Measurements from ENCODE around the gene STS.

STS gene, protein sequence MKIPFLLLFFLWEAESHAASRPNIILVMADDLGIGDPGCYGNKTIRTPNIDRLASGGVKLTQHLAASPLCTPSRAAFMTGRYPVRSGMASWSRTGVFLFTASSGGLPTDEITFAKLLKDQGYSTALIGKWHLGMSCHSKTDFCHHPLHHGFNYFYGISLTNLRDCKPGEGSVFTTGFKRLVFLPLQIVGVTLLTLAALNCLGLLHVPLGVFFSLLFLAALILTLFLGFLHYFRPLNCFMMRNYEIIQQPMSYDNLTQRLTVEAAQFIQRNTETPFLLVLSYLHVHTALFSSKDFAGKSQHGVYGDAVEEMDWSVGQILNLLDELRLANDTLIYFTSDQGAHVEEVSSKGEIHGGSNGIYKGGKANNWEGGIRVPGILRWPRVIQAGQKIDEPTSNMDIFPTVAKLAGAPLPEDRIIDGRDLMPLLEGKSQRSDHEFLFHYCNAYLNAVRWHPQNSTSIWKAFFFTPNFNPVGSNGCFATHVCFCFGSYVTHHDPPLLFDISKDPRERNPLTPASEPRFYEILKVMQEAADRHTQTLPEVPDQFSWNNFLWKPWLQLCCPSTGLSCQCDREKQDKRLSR

DNA sequence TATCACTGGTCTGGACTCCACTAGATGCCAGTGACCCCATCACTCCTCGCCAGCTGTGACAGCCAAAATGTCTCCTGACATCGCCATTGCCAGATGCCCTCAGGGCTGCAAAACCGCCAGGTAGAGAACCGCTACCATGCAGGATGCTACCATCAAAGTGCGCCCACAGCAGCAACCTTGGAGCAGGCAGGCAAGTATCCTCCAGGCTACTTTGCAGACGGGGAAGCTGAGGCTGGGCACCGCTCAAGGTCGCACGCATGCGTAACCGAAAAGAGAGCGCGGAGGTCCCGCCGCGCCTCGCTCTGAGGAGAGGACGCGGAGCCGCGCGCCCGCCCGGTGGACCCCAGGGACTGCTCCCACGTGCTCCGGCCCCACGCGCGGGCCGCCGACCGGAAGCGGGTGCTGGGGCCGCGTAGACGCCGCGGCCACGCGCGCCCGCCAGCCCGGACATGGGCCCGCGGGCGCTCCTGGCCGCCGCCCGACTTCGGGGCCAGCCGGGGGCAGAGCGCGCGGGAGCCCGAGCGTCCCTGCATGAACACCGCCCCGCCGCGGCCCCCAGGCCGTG lies at the start of gene STS:
TSS of gene STS (plus strand) at position 300 of the 565 bp plus-strand sequence. CDS start 105,488 bp downstream, outside the sequence.
- peak; percentile 14 for DNase-seq

DNA sequence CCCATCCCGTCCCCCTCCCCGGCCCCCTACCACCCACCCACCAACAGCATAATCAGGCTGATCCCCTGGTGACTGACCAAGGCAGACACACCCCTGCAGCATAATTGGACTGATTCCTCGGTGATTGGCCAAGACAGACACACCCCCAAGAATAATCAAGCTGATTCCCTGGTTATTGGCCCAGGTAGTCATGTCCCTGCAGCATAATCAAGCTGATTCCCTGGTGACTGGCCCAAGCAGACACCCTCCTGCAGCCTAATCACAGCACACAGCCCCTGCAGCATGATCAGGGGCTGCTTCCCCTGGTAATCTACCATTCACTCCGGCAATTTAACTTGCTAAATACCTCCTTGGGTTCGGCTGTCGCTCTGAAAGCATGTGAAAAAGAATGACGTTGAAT lies 47.5 kb upstream of the STS start:
- no peak for DNase-seq

DNA sequence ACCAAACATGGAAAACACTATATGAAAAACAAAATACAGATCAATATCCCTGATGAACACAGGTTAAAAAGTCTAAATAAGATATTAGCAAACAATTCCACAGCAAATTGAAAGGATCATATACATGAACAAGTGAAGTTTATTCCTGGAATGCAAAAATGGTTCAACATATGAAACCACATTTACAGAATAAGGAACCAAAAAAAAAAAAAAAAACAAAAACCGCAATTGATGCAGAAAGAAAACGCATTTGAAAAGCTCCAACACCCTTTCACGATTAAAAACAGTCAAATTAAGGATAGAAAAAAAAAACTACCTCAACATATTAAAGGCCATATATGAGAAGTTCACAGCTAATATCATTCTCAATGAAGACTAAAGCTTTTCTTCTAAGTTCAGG lies 45.4 kb upstream of the STS start:
- DNase-seq, result no peak

DNA sequence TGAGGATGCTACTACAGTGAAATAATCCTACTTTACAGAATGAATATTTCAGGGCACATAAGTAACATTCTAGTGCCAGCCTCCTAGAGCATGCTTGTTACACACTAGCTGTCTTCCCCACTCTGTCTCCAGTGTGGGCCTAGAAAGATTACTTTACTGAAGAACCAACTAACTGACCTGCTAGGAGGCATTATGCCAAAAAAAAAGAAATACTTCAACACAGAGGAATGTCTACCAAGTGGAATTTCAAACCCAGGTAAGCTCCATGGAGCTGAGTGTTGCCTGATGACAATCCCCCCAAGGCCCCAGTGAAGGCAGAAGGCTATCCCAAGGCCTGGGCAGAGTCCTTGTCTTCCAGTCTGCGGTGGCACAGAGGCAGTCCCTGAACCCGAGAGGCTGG lies 40.9 kb upstream of the STS start:
- DNase-seq, result no peak

DNA sequence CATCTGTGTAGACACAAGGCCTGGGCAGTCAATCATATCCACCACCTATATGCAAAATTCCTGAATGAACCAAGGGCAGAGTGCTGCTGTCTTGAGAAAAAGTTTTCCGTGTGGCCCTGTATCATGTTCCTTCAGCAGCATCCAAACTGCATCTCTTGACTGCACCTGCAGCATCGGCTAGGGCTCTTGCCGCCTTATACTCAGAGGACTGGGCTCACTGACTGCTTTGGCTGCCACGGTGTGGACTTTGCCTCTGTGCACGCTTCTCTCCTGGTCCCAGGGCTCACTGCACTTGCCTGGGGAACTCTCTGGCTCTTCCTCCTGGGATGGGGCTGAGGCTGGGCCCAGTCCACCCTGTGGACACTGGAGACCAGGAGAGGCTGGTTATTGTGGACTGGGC lies 39.5 kb upstream of the STS start:
- no peak for DNase-seq

DNA sequence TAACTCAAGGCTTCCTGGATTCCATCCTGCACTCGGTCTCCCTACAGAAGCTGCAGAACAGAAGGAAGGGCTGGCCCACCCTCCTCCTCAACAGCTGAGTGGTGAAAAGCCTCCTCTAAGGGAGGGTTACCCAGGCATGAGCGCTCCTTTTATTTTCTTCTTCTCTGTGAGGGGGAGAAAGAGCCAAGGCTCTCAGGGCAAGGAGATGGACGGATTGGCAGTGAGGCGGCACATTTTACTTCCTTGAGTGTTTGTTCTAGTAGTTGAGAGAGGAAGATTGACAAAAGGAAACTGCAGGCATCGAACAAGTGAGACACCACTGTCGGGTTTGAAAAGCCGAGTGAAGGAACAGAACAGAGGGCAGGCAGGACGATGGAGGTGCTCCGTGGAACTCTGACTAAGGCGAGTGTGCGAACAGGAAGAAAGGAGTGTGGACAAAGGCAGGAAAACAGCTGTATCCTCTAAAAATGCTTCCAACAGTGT lies 38.4 kb upstream of the STS start:
- no peak for DNase-seq

DNA sequence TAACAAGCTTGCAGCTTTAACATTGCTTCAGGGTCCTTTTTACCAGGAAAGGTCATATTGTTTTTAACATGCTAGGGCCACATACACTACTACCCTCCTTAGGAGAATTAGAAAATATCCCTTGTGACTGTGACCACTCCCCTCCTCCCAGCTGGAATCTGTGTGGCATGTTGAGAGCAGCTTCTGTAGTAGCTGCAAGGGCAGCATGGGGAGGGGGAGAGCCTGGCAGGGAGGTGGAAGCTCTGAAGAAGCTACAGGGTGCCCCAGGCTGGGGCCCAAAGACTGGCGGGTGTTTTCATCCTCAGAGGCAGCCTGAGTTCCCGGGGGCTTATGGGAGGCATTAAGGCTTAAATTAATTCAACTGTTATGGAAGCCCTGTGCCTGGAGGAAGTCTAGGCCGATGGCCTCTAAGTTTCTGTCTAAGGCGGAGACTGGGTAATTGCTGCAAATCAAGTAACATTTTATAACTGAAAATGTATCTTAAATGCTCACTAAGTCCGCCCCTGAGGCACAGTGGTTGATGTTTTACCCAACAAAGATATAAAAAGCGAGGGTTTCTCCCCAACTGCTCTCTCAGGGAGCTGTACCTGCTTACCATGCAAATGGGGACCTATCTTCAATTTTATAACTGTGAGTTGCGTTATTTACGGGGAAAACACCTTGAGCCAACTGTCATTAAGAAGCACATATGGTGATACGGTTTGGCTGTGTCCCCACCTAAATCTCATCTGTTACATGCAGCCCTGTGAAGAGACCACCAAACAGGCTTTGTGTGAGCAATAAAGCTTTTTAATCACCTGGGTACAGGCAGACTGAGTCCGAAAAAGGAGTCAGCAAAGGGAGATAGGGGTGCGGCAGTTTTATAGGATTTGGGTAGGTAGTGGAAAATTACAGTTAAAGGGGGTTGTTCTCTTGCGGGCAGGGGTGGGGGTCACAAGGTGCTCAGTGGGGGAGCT lies 37.4 kb upstream of the STS start:
- DNase-seq, result no peak

DNA sequence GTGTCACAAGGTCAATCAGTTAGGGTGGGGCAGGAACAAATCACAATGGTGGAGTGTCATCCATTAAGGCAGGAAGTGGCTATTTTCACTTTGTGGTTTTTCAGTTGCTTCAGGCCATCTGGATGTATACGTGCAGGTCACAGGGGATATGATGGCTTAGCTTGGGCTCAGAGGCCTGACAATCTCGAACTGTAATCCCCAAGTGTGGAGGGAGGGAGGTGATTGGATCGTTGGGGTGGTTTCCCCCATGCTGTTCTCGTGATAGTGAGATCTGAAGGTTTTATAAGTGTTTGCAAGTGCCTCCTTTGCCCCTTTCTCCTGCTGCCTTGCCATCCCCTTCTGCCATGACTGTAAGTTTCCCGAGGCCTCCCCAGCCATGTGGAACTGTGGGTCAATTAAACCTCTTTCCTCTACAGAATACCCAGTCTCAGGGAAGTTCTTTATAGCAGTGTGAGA lies 36.7 kb upstream of the STS start:
- no peak for DNase-seq

DNA sequence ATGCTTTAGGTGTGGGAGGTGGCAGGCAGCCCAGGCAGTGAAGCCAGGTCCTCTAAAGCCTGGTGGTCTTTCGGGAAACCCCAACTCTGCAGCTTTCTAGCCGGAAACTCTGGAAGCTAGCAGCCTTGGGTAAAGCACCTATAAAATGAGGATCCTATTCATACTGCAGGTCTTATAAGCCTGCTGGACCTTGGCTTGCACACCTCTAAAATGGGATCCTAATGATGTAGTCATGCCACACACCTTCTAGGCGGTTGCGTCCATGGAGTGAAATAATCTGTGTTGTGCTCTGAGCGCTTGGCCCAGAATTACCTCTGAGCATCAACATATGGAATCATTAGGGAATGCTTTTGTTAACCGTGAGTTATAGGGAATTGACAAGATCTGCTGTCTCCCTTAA lies 36.0 kb upstream of the STS start:
- no peak for DNase-seq

DNA sequence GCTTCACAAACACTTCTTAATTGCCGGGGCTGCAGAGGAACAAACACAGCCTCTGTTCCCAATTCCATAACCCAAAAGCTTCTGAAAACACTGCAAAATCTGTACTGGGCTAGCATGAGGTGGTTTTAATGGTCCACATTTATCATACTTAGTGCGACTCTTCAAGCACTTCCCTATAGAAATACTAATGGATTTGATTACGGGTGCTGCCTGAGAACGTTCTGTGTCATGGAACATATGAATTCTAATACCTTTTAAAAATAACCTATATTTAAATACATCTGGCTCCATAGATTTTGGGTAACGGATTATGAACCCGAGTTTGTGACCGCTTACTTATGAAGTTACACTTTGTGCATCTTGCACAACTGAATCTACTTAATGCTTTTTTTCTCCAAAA lies 35.4 kb upstream of the STS start:
- DNase-seq, result no peak

DNA sequence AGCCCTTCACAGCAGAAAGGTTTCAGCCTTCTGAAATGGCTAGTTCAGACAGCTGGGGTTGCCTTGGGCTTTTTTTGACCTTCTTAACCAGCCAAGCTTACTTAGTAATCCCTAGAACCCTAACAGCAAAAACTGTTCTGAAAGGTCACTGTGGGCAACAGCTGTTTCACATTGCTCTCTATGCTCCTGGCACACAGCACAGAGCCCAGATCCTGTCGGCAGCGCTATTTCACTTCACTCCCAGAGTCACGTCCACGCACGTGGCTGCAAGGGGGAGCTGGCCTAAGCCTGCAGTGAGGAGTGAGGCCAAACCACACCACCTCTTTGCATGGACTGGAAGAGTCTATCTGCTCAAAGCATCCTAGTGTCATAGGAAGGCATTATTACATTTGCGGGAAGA lies 32.0 kb upstream of the STS start:
- no peak for DNase-seq

DNA sequence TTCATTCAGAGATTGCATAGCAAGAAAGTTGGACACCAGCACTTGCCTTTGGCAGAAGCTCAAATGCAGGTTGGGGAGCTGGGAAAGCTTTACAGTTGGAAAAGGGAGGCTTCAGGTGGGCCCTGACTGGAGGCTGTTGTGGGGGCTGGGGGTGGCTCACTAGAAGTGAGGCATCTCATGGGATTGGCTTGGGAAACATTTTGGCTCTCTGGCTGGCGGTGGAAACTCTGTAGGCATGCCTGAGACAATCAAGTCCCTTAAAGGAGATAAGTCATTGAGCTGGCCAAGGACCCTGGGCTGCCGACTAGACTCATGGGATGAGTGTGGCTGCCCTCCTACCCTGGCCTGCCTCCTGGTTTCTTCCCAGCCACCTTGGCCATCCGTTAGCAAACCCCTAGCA lies 31.4 kb upstream of the STS start:
- no peak for DNase-seq

DNA sequence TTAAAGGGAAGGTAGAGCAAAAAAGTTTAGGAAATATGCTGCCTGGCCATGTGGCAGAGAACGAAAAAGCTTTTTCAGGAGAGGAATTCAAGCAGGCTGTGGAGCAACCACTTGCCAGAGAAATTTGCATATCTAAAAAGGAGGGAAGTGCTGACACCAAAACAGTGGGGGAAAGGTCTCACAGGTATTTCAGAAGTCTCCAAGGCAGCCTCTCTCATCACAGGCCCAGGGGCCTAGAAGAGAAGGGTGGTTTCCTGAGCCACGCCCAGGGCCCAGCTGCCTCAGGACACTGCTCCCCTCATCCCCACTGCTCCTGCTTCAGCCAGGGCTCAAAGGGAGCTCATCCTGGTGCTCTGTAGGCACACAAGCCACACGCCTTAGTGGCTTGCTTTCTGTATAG lies 29.9 kb upstream of the STS start:
- DNase-seq, result no peak

DNA sequence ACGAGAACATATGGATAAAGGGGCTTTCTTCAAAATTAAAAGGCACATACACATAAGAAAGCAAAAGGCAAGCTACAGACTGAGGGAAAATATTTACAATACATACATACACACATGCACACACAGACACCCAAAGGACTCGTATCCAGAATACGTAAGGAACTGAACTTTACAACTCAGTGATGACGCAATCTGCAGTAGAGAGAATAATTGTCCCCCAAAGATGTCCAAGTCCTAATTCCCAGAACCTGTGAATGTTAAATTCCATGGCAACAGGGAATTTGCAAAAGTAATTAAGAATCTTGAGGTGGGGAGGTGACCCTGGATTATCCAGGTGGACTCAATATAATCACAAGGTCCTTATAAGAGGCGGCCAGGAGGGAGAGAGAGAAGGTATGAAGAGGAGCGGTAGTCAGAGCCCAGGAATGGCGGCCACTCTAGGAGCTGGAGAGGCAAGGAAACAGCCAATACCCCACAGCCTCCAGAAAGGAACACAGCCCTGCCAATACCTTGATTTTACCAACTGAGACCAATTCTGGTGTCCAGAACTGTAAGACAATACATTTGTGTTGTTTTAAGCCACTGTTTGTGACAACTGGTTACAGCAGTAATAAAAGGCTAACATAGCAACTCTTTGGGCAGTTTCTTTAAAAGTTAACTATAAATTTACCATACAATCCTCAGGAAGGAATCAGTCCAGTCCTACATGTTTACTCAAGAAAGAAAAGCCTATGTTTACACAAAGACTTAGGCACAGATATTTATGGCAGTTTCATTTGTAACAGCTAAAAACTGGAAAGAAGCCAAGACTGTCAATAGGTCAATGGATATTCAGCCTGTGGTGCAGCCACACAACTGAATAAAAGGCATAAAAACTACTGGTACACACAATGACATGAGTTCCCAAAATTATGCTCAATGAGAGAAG lies 27.3 kb upstream of the STS start:
- DNase-seq, result no peak

DNA sequence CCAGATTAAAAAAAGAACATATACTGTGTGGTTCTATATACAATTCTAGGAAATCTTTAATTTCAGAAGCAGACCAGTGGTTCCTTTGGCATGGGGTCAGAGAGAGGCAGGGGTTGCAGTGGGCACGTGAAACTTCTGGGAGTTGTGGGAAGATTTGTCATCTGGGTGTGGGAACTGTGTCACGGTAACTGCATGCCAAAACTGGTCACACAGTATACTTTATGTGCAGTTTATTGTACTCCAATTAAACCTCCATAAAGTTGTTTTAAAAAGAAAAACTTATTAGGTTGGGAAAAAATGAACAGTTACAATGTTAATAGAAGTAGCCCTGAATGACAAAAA lies 26.7 kb upstream of the STS start:
- no peak for DNase-seq

DNA sequence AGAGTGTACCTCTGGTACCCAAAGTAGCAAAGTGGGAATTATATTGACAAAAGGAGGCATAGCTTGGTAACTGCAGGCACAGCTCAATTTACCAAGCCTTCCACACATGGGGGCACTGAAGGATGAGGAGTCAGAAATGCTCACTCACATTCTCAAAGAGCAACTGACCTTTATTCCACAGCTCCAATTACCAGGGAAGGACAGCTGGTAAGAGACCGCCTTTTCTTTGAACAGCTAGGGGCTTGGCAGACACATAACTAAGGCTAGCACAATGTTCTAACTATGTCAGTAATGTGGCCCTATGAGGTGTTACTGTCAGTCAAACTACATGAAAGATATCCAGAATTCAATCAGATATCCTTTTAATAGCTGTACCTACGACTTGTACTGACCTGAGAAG lies 20.5 kb upstream of the STS start:
- DNase-seq, result no peak

DNA sequence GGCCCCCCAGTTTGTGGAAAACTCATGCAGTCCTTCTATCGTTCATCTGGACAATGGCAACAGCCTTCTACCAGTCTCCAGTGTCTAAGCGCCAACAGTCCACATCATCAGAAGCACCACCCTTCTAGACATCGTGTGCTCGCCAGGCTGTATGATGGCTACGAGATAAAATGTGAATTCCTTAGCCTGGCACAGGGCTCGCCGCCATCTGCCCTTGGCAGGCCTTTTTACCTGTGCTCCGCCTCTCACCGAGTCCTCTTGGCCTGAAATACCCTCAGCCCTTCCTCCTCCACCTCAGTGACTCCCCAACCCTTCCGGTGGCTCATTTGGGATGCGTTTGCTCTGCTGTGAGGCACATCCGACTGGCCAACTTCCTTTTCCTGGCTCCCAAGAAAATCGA lies 15.9 kb upstream of the STS start:
- DNase-seq, result no peak

DNA sequence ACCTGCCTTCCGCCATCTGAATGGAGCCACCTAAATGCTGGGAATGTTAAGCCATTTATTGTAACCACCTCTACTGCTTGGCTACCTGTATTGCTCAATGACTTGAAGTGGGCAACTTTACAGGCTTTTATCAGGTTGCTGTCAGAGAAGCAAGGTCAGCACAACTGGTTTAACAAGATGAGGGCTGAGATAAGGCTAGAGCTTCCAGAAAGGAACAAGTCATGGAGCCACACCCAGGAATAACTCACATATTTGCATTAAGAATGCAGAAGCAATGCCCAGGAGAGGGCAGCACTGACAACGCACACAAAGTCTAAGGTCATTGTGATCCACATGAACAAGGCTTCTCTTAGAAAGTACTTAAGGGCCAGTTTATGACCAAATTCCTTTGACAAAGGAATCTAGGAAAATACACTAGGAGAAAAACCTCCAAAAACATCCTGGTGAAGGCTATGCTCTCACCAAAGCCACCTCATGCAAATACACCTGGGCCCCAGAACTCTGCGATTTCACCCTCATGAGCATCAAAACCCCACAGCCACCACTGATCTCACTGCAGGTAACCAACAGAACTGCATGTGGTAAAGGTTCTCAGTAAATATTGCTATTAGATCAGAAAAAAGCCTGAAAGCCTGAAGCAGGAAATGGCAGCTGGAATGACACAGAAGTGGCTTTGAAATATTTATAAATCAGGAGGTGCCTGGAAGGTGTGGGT lies 15.0 kb upstream of the STS start:
- peak; percentile 73 for DNase-seq

DNA sequence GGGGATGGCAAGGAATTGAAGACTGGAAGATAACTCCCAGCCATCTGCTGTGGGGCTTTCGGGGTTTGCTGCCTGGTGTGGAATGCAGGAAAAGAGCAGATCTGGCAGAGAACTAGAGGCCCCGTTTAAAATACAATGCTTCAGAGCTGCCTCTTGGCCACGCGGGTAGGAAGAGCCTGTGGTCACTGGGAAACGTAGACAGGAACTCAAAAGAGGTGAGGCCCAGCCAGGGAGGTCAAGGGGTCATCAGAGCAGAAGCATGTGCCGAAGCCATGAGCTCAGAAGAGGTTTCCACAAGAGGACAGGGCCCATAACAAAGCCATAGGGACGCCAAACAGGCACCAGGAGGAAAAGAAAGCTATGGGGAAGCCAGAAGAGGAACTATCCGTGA lies 14.5 kb upstream of the STS start:
- peak; percentile 22 for DNase-seq

DNA sequence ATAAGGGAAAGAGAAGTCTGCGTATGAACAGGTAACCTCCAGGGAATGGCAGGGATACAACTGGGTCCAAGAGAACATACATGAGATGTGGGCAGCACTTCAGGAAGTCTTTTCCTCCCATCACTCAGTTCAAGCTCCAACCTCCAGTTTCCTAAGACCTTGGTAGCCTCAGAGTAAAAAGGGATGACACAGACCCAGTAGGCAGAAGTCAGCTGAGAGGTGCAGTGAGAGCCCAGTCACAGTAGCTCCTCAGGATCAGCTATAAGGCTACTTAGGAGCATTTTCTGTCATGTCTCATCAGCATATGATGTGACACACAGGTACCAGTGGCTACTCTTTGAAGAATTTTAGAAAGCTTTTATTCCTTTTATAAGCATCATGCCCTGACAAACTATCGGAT lies 12.5 kb upstream of the STS start:
- DNase-seq, result no peak
